ENCODE results near the gene PLPP3. TPM values are rescaled to one million over a fixed set of nuclear protein-coding genes. Genes with fewer than 3 reads are reported as not detected.

The PLPP3 gene
- polyA plus RNA-seq, 4 donors: 1.6 to 71.6 (median 23.1) TPM

GRCh38 chr1:56501888-56502287 lies 77.5 kb downstream of the PLPP3 start:
- no peak overlapping the region for H3K27ac ChIP-seq (ENCODE audit: low read depth in 1 of 3, low read length in 2 of 3)
- 81 to 92% (median 88%) methylated on average over 3 of the region's 3 CpGs for WGBS, 3 donors
- peaks cover 0 to 28% (median 3%) of the 10 kb centered on the region in 3 donors for H3K36me3 ChIP-seq (ENCODE audit: control insufficient read depth in 3 of 3, insufficient read depth in 2 of 3, low read depth in 1 of 3, low read length in 3 of 3)
- FAIRE-seq (no peak), DNase-seq (no peak)
- H3K4me3 ChIP-seq (ENCODE audit: low read depth in 1 of 3, low read length in 3 of 3): no peak overlapping the region
- H3K4me1 ChIP-seq (ENCODE audit: control insufficient read depth in 3 of 3, insufficient read depth in 2 of 3, low read depth in 1 of 3, low read length in 2 of 3): peaks cover under 1 to 20% (median 3%) of the 10 kb centered on the region in 3 donors
- H3K9me3 ChIP-seq (ENCODE audit: control insufficient read depth in 2 of 2, insufficient read depth in 1 of 2, low read depth in 1 of 2, low read length in 1 of 2): no peaks in the 10 kb centered on the region
- no peaks in the 10 kb centered on the region for H3K27me3 ChIP-seq (ENCODE audit: control insufficient read depth in 3 of 3, insufficient read depth in 3 of 3, low read length in 3 of 3)

DNA sequence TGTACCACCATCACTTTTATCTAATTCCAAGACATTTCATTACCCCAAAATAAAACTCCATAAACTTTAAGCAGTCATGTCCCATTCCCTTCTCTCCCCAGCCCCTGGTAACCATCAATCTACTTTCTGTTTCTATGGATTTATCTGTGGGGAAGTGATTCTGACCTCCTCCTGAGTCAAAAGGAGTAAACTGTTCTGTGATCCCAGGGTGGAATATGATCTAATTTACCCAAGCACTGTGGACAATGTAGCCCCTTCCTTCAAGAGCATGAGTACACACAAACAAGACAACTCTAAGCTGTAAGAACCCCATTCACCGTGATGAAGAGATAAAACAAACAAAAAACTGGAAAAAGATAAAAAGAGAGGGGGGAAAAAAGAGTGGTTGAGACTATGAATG lies 77.9 kb downstream of the PLPP3 start:
- Histone ChIP-seq H3K9me3 (ENCODE audit: control insufficient read depth in 2 of 2, insufficient read depth in 1 of 2, low read depth in 1 of 2, low read length in 1 of 2) (no peaks in the 10 kb centered on the region), H3K4me1 (ENCODE audit: control insufficient read depth in 3 of 3, insufficient read depth in 2 of 3, low read depth in 1 of 3, low read length in 2 of 3) (peaks cover 0 to 16% (median 2%) of the 10 kb centered on the region in 3 donors), H3K27me3 (ENCODE audit: control insufficient read depth in 3 of 3, insufficient read depth in 3 of 3, low read length in 3 of 3) (no peaks in the 10 kb centered on the region), H3K27ac (ENCODE audit: low read depth in 1 of 3, low read length in 2 of 3) (no peak overlapping the region), H3K4me3 (ENCODE audit: low read depth in 1 of 3, low read length in 3 of 3) (no peak overlapping the region), H3K36me3 (ENCODE audit: control insufficient read depth in 3 of 3, insufficient read depth in 2 of 3, low read depth in 1 of 3, low read length in 3 of 3) (peaks cover 0 to 26% (median 3%) of the 10 kb centered on the region in 3 donors)
- FAIRE-seq (no peak), DNase-seq (no peak)
- 67 to 81% (median 80%) methylated on average over 1 of the region's 1 CpG for WGBS, 3 donors

GRCh38 chr1:56496821-56497772 lies 82.3 kb downstream of the PLPP3 start:
- H3K4me1 ChIP-seq (ENCODE audit: control insufficient read depth in 3 of 3, insufficient read depth in 2 of 3, low read depth in 1 of 3, low read length in 2 of 3): peaks cover 0 to 8% (median 3%) of the 10 kb centered on the region in 3 donors
- 23 to 57% (median 42%) methylated on average over 12 of the region's 12 CpGs for WGBS, 3 donors
- peaks cover 0 to 28% (median 3%) of the 10 kb centered on the region in 3 donors for H3K36me3 ChIP-seq (ENCODE audit: control insufficient read depth in 3 of 3, insufficient read depth in 2 of 3, low read depth in 1 of 3, low read length in 3 of 3)
- no peak overlapping the region for H3K4me3 ChIP-seq (ENCODE audit: low read depth in 1 of 3, low read length in 3 of 3)
- H3K27me3 ChIP-seq (ENCODE audit: control insufficient read depth in 3 of 3, insufficient read depth in 3 of 3, low read length in 3 of 3): no peaks in the 10 kb centered on the region
- DNase-seq (peak in 1 of 2 donors; percentile 60), FAIRE-seq (no peak)
- peak overlapping the region in 2 of 3 donors; percentile 62 for H3K27ac ChIP-seq (ENCODE audit: low read depth in 1 of 3, low read length in 2 of 3)
- no peaks in the 10 kb centered on the region for H3K9me3 ChIP-seq (ENCODE audit: control insufficient read depth in 2 of 2, insufficient read depth in 1 of 2, low read depth in 1 of 2, low read length in 1 of 2)

GRCh38 chr1:56496158-56496557 lies 83.2 kb downstream of the PLPP3 start:
- H3K9me3 ChIP-seq (ENCODE audit: control insufficient read depth in 2 of 2, insufficient read depth in 1 of 2, low read depth in 1 of 2, low read length in 1 of 2): no peaks in the 10 kb centered on the region
- H3K36me3 ChIP-seq (ENCODE audit: control insufficient read depth in 3 of 3, insufficient read depth in 2 of 3, low read depth in 1 of 3, low read length in 3 of 3): peaks cover 0 to 30% (median 3%) of the 10 kb centered on the region in 3 donors
- peaks cover 3 to 8% (median 3%) of the 10 kb centered on the region in 3 donors for H3K4me1 ChIP-seq (ENCODE audit: control insufficient read depth in 3 of 3, insufficient read depth in 2 of 3, low read depth in 1 of 3, low read length in 2 of 3)
- H3K27me3 ChIP-seq (ENCODE audit: control insufficient read depth in 3 of 3, insufficient read depth in 3 of 3, low read length in 3 of 3): no peaks in the 10 kb centered on the region
- peak overlapping the region in 1 of 3 donors; percentile 41 for H3K27ac ChIP-seq (ENCODE audit: low read depth in 1 of 3, low read length in 2 of 3)
- no peak for FAIRE-seq
- DNase-seq: no peak
- 48 to 56% (median 54%) methylated on average over 2 of the region's 2 CpGs for WGBS, 3 donors
- no peak overlapping the region for H3K4me3 ChIP-seq (ENCODE audit: low read depth in 1 of 3, low read length in 3 of 3)

- Histone ChIP-seq H3K4me1 (ENCODE audit: control insufficient read depth in 3 of 3, insufficient read depth in 2 of 3, low read depth in 1 of 3, low read length in 2 of 3) (peaks cover 3 to 8% (median 3%) of the 10 kb centered on the region in 3 donors), H3K9me3 (ENCODE audit: control insufficient read depth in 2 of 2, insufficient read depth in 1 of 2, low read depth in 1 of 2, low read length in 1 of 2) (no peaks in the 10 kb centered on the region), H3K4me3 (ENCODE audit: low read depth in 1 of 3, low read length in 3 of 3) (no peak overlapping the region), H3K36me3 (ENCODE audit: control insufficient read depth in 3 of 3, insufficient read depth in 2 of 3, low read depth in 1 of 3, low read length in 3 of 3) (peaks cover 0 to 27% (median 3%) of the 10 kb centered on the region in 3 donors), H3K27me3 (ENCODE audit: control insufficient read depth in 3 of 3, insufficient read depth in 3 of 3, low read length in 3 of 3) (no peaks in the 10 kb centered on the region), H3K27ac (ENCODE audit: low read depth in 1 of 3, low read length in 2 of 3) (no peak overlapping the region)
- no peak for FAIRE-seq
- DNase-seq: no peak
- 79 to 94% (median 81%) methylated on average over 10 of the region's 10 CpGs for WGBS, 3 donors
These were observed 83.8 kb downstream of the PLPP3 start for GRCh38 chr1:56495538-56495937.

DNA sequence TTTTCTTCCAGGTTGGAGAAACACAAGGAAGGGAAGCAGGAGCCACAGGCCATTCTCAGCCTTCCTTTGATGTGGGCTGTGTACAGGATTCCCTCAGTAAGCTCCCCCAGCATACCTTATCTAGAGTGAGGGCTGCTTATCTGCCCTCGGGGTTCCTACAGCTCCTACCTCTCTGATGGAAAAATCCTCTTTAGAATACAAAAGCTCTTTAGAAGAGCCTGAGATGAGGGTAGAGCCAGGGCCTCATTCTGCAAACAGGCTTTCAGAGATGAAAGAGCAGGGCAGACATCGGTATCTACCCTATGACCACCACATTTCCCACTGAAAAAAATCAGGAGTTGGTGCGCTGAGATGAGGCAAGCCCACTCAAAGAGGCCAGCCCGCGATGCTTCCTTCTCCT lies 85.1 kb downstream of the PLPP3 start:
- Histone ChIP-seq H3K4me3 (ENCODE audit: low read depth in 1 of 3, low read length in 3 of 3) (no peak overlapping the region), H3K9me3 (ENCODE audit: control insufficient read depth in 2 of 2, insufficient read depth in 1 of 2, low read depth in 1 of 2, low read length in 1 of 2) (no peaks in the 10 kb centered on the region), H3K27ac (ENCODE audit: low read depth in 1 of 3, low read length in 2 of 3) (peak overlapping the region in 1 of 3 donors; percentile 19), H3K36me3 (ENCODE audit: control insufficient read depth in 3 of 3, insufficient read depth in 2 of 3, low read depth in 1 of 3, low read length in 3 of 3) (peaks cover 0 to 25% (median 3%) of the 10 kb centered on the region in 3 donors), H3K4me1 (ENCODE audit: control insufficient read depth in 3 of 3, insufficient read depth in 2 of 3, low read depth in 1 of 3, low read length in 2 of 3) (peaks cover 3 to 8% (median 3%) of the 10 kb centered on the region in 3 donors), H3K27me3 (ENCODE audit: control insufficient read depth in 3 of 3, insufficient read depth in 3 of 3, low read length in 3 of 3) (no peaks in the 10 kb centered on the region)
- 67 to 78% (median 74%) methylated on average over 5 of the region's 5 CpGs for WGBS, 3 donors
- FAIRE-seq (no peak), DNase-seq (peak in 1 of 2 donors; percentile 27)

DNA sequence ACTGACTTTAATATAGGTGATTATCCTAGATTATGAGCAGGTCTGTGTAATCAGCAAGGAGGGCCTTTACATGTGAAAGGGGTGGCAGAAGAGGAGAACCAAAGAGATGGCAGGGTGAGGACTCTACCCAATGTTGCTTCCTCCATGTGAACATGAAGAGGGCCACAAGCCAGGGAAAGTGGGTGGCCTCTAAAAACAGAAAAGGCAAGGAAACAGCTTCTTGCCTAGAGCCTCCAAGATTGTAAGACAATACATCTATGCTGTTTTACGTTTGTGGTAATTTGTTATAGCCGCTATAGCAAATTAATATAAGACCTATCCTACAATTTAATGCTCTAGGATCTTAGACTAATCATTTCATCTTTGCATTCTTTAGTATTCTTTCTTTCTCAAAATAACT lies 85.5 kb downstream of the PLPP3 start:
- DNase-seq (no peak), FAIRE-seq (no peak)
- H3K27me3 ChIP-seq (ENCODE audit: control insufficient read depth in 3 of 3, insufficient read depth in 3 of 3, low read length in 3 of 3): no peaks in the 10 kb centered on the region
- no peaks in the 10 kb centered on the region for H3K9me3 ChIP-seq (ENCODE audit: control insufficient read depth in 2 of 2, insufficient read depth in 1 of 2, low read depth in 1 of 2, low read length in 1 of 2)
- H3K4me1 ChIP-seq (ENCODE audit: control insufficient read depth in 3 of 3, insufficient read depth in 2 of 3, low read depth in 1 of 3, low read length in 2 of 3): peaks cover 3 to 8% (median 3%) of the 10 kb centered on the region in 3 donors
- 86 to 95% (median 93%) methylated on average over 2 of the region's 2 CpGs for WGBS, 3 donors
- peaks cover 0 to 25% (median 3%) of the 10 kb centered on the region in 3 donors for H3K36me3 ChIP-seq (ENCODE audit: control insufficient read depth in 3 of 3, insufficient read depth in 2 of 3, low read depth in 1 of 3, low read length in 3 of 3)
- H3K27ac ChIP-seq (ENCODE audit: low read depth in 1 of 3, low read length in 2 of 3): peak overlapping the region in 1 of 3 donors; percentile 4
- no peak overlapping the region for H3K4me3 ChIP-seq (ENCODE audit: low read depth in 1 of 3, low read length in 3 of 3)

DNA sequence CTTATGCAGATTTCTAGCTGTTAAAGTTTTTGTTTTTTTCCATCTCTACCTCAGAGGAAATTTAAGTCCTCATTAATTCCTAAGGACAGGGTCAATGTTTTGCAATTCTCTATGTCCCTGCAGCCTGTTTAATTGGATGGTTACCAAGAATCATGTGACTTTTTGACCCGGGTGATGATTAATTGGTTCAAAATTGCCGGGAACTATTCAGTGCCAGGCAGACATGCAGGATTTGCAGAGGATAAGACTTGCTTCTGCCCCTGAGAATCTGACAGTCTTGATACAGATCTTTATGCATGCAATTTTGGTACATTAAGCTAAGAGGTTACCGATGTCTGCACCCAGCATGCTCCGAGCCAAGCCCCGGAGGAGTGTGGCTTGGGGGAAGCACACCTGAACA lies 87.9 kb downstream of the PLPP3 start:
- FAIRE-seq (no peak), DNase-seq (peak in 1 of 2 donors; percentile 30)
- Histone ChIP-seq H3K36me3 (ENCODE audit: control insufficient read depth in 3 of 3, insufficient read depth in 2 of 3, low read depth in 1 of 3, low read length in 3 of 3) (peaks cover 0 to 23% (median 3%) of the 10 kb centered on the region in 3 donors), H3K4me1 (ENCODE audit: control insufficient read depth in 3 of 3, insufficient read depth in 2 of 3, low read depth in 1 of 3, low read length in 2 of 3) (peaks cover under 1 to 5% (median 3%) of the 10 kb centered on the region in 3 donors), H3K4me3 (ENCODE audit: low read depth in 1 of 3, low read length in 3 of 3) (no peak overlapping the region), H3K9me3 (ENCODE audit: control insufficient read depth in 2 of 2, insufficient read depth in 1 of 2, low read depth in 1 of 2, low read length in 1 of 2) (no peaks in the 10 kb centered on the region), H3K27ac (ENCODE audit: low read depth in 1 of 3, low read length in 2 of 3) (no peak overlapping the region), H3K27me3 (ENCODE audit: control insufficient read depth in 3 of 3, insufficient read depth in 3 of 3, low read length in 3 of 3) (no peaks in the 10 kb centered on the region)
- 29 to 59% (median 49%) methylated on average over 5 of the region's 5 CpGs for WGBS, 3 donors

Data from small intestine (tissue), 7 donors.